IMR-90 (cell line): ENCODE data around the gene DCC. TPM values are rescaled to one million over a fixed set of nuclear protein-coding genes. Genes with fewer than 3 reads are reported as not detected.

Source experiments
- ATAC-seq: fragments of 200-7000 bp; cut with Tn5 transposase; 2 replicates; pipeline ENCODE4 v1.9.1; 2020; ENCODE audit warnings: low read depth, mild to moderate bottlenecking, moderate library complexity
- BruUV-seq: library from RNA; stranded (reverse); fragments of 400-500 nt; replicated peaks from 2 replicates; lab custom pipeline; 2021; lab: Mats Ljungman, UMichigan
- CTCF ChIA-PET: fragments of 300-600 bp; formaldehyde crosslinking; extraction: SDS; loops from one replicate; lab custom pipeline; 2021; ENCODE audit warnings: antibody characterized with exemption; lab: Yijun Ruan, JAX
- POLR2A ChIA-PET: fragments of 300-600 bp; sonication (Branson Sonifier 250); formaldehyde crosslinking; loops from one replicate; lab custom pipeline; 2022; ENCODE audit warnings: antibody characterized with exemption; ENCODE audit not compliant: unreplicated experiment; lab: Charles Lee
- DNase-seq: peaks from one replicate; pipeline ENCODE4 v3.0.0; 2013
- H2AFZ ChIP-seq: replicated peaks from 2 replicates; pipeline ENCODE3; 2013; ENCODE audit warnings: low read length, mild to moderate bottlenecking; ENCODE audit not compliant: poor library complexity
- H2AK5ac ChIP-seq: 2 replicates; pipeline ENCODE4 v1.6.1; 2013; ENCODE audit warnings: low read depth, low read length, inconsistent platforms
- H2AK9ac ChIP-seq: replicated peaks from 2 replicates; pipeline ENCODE3; 2013; ENCODE audit warnings: mild to moderate bottlenecking, low read depth, low read length, moderate library complexity; ENCODE audit not compliant: poor library complexity
- H2BK120ac ChIP-seq: 2 replicates; pipeline ENCODE4 v1.6.1; 2013; ENCODE audit warnings: low read depth, low read length, inconsistent platforms
- H2BK15ac ChIP-seq: 3 replicates; pipeline ENCODE4 v1.6.1; 2013; ENCODE audit warnings: low read depth, low read length, inconsistent platforms
- H2BK20ac ChIP-seq: 2 replicates; pipeline ENCODE4 v1.6.1; 2013; ENCODE audit warnings: low read depth, mild to moderate bottlenecking, inconsistent platforms, low read length, moderate library complexity
- H2BK5ac ChIP-seq: 2 replicates; pipeline ENCODE4 v1.6.1; 2013; ENCODE audit warnings: mild to moderate bottlenecking, low read depth, low read length, inconsistent platforms; ENCODE audit not compliant: poor library complexity, severe bottlenecking
- H3K14ac ChIP-seq: replicated peaks from 2 replicates; pipeline ENCODE4 v1.6.1; 2013; ENCODE audit warnings: low read depth, low read length, inconsistent platforms
- H3K18ac ChIP-seq: 2 replicates; pipeline ENCODE4 v1.6.1; 2013; ENCODE audit warnings: low read depth, low read length, control low read depth
- H3K23ac ChIP-seq: 2 replicates; pipeline ENCODE4 v1.6.1; 2013; ENCODE audit warnings: low read depth, low read length, inconsistent platforms
- H3K27ac ChIP-seq: 2 replicates; pipeline ENCODE4 v1.5.1; 2013; ENCODE audit warnings: mild to moderate bottlenecking, control low read depth, low read length; ENCODE audit not compliant: insufficient read depth
- H3K27me3 ChIP-seq: 2 replicates; pipeline ENCODE4 v1.6.1; 2013; ENCODE audit warnings: low read length; ENCODE audit not compliant: control insufficient read depth, insufficient read depth
- H3K36me3 ChIP-seq: 2 replicates; pipeline ENCODE4 v1.6.1; 2013; ENCODE audit warnings: low read length, mixed read lengths; ENCODE audit not compliant: control insufficient read depth, insufficient read depth
- H3K4ac ChIP-seq: 2 replicates; pipeline ENCODE4 v1.6.1; 2013; ENCODE audit warnings: low read depth, low read length, inconsistent platforms
- H3K4me1 ChIP-seq: 2 replicates; pipeline ENCODE4 v1.6.1; 2013; ENCODE audit warnings: low read length, mixed read lengths; ENCODE audit not compliant: control insufficient read depth, insufficient read depth
- H3K4me2 ChIP-seq: 2 replicates; pipeline ENCODE4 v1.6.1; 2013; ENCODE audit warnings: low read depth, mild to moderate bottlenecking, control low read depth, low read length, moderate library complexity
- H3K4me3 ChIP-seq: 2 replicates; pipeline ENCODE4 v1.5.1; 2013; ENCODE audit warnings: low read depth, mild to moderate bottlenecking, control low read depth, low read length, moderate library complexity; ENCODE audit not compliant: insufficient read depth
- H3K56ac ChIP-seq: 2 replicates; pipeline ENCODE4 v1.6.1; 2013; ENCODE audit warnings: low read length, inconsistent platforms; ENCODE audit not compliant: insufficient read depth; ENCODE audit errors: extremely low read depth
- H3K79me1 ChIP-seq, 2 experiments: 2 replicates each; pipeline ENCODE4 v1.6.1; 2013; ENCODE audit warnings: low read length in 2 of 2, inconsistent platforms in 1 of 2, low read depth in 1 of 2
- H3K9ac ChIP-seq: 2 replicates; pipeline ENCODE4 v1.6.1; 2013; ENCODE audit warnings: low read depth, low read length, control low read depth
- H3K9me1 ChIP-seq: 2 replicates; pipeline ENCODE4 v1.6.1; 2013; ENCODE audit warnings: low read length, inconsistent platforms; ENCODE audit not compliant: insufficient read depth
- H3K9me3 ChIP-seq: 2 replicates; pipeline ENCODE4 v1.6.1; 2013; ENCODE audit warnings: low read length; ENCODE audit not compliant: control insufficient read depth, insufficient read depth
- H4K20me1 ChIP-seq: 2 replicates; pipeline ENCODE4 v1.6.1; 2013; ENCODE audit warnings: low read length, inconsistent platforms; ENCODE audit not compliant: insufficient read depth
- H4K5ac ChIP-seq: 2 replicates; pipeline ENCODE4 v1.6.1; 2013; ENCODE audit warnings: mild to moderate bottlenecking, low read depth, low read length, control low read depth
- H4K8ac ChIP-seq, 2 experiments: 2 replicates each; pipeline ENCODE4 v1.6.1; 2013; ENCODE audit warnings: low read depth in 2 of 2, low read length in 2 of 2, control low read depth in 1 of 2, inconsistent platforms in 1 of 2
- H4K91ac ChIP-seq: 2 replicates; pipeline ENCODE4 v1.6.1; 2013; ENCODE audit warnings: low read depth, low read length, inconsistent platforms; ENCODE audit not compliant: insufficient read depth
- BHLHE40 ChIP-seq: fragments of 150-350 bp; IDR thresholded peaks from 2 replicates; pipeline ENCODE4 v1.6.1; 2016; ENCODE audit warnings: mild to moderate bottlenecking, low read depth, low read length
- CEBPB ChIP-seq: IDR thresholded peaks from 2 replicates; pipeline ENCODE4 v1.6.1; 2012; ENCODE audit warnings: low read depth, low read length, improper control_type of control experiment
- CHD1 ChIP-seq: IDR thresholded peaks from 2 replicates; pipeline ENCODE4 v1.6.1; 2012; ENCODE audit warnings: low read depth, low read length, improper control_type of control experiment
- CTCF ChIP-seq: conservative IDR thresholded peaks from 2 replicates; pipeline ENCODE4 v1.5.1; 2012; ENCODE audit warnings: mild to moderate bottlenecking, low read depth, low read length, improper control_type of control experiment
- ELK1 ChIP-seq: fragments of 150-350 bp; IDR thresholded peaks from 2 replicates; pipeline ENCODE4 v1.6.1; 2016; ENCODE audit warnings: low read depth, mild to moderate bottlenecking, low read length, moderate library complexity, borderline replicate concordance
- FOS ChIP-seq: fragments of 150-350 bp; IDR thresholded peaks from 2 replicates; pipeline ENCODE4 v1.6.1; 2016; ENCODE audit warnings: low read depth, low read length
- MAFK ChIP-seq: IDR thresholded peaks from 2 replicates; pipeline ENCODE4 v1.6.1; 2012; ENCODE audit warnings: low read depth, low read length, improper control_type of control experiment
- MXI1 ChIP-seq: IDR thresholded peaks from 2 replicates; pipeline ENCODE4 v1.6.1; 2012; ENCODE audit warnings: low read depth, mild to moderate bottlenecking, low read length, moderate library complexity, borderline replicate concordance
- NFE2L2 ChIP-seq: fragments of 150-350 bp; IDR thresholded peaks from 2 replicates; pipeline ENCODE4 v1.6.1; 2016; ENCODE audit warnings: low read depth, mild to moderate bottlenecking, low read length
- POLR2A ChIP-seq: IDR thresholded peaks from 2 replicates; pipeline ENCODE4 v1.6.1; 2012; ENCODE audit warnings: mild to moderate bottlenecking, low read depth, low read length
- RAD21 ChIP-seq: IDR thresholded peaks from 2 replicates; pipeline ENCODE4 v1.6.1; 2012; ENCODE audit warnings: low read length, improper control_type of control experiment
- RCOR1 ChIP-seq: IDR thresholded peaks from 2 replicates; pipeline ENCODE4 v1.6.1; 2012; ENCODE audit warnings: mild to moderate bottlenecking, low read length, improper control_type of control experiment; ENCODE audit not compliant: insufficient replicate concordance
- SMC3 ChIP-seq: fragments of 150-350 bp; IDR thresholded peaks from 2 replicates; pipeline ENCODE4 v1.6.1; 2016; ENCODE audit warnings: low read depth, mild to moderate bottlenecking, antibody characterized with exemption, low read length, moderate library complexity
- WGBS, 2 experiments: methylation state at CpG; one replicate each; pipeline versions ENCODE4 v1.1.5 to v1.1.7; 2013; ENCODE audit warnings: missing lambda C conversion rate in 2 of 2; ENCODE audit not compliant: insufficient read length in 1 of 2; ENCODE audit errors: extremely low coverage in 2 of 2; 5-methylcytosine and 5-hydroxymethylcytosine counted together
- dilution Hi-C: fragments of 300-500 bp; cut with HindIII; formaldehyde crosslinking; loops from one replicate; pipeline ENCODE4 v1.14.3; 2018; ENCODE audit warnings: low sequenced_read_pairs; ENCODE audit not compliant: unreplicated experiment
- in situ Hi-C: fragments of 300-500 bp; cut with MboI; formaldehyde crosslinking; loops from 3 replicates; pipeline ENCODE4 v1.14.3; 2019; ENCODE audit warnings: low sequenced_read_pairs, inconsistent platforms, mixed read lengths
- intact Hi-C: fragments of 100-400 bp; cut with micrococcal nuclease; formaldehyde crosslinking; loops from 2 replicates; pipeline ENCODE4 v1.10.0; 2022
- polyA plus RNA-seq, 3 experiments: library from polyadenylated mRNA; depleted of rRNA; stranded (reverse); fragments of >200 nt; gene quantifications; 2 replicates each; pipeline ENCODE4 v1.2.3, GENCODE V29; 2012; ENCODE audit warnings: low replicate concordance in 1 of 3
- total RNA-seq: library from RNA; depleted of rRNA; stranded (reverse); fragments of >200 nt; gene quantifications from 2 replicates; pipeline ENCODE4 v1.2.3, GENCODE V29; 2012
- TF ChIP-seq, protein P1 (sequence below): fragments of 150-350 bp; IDR thresholded peaks from 2 replicates; pipeline ENCODE4 v1.6.1; 2017; ENCODE audit warnings: mild to moderate bottlenecking, antibody characterized with exemption, low read length, low read depth

Gene DCC
- total and polyA plus RNA-seq, 2 of the 4 experiments (the other 2 are of a cell fraction): 0.31 to 0.54 TPM

DNA sequence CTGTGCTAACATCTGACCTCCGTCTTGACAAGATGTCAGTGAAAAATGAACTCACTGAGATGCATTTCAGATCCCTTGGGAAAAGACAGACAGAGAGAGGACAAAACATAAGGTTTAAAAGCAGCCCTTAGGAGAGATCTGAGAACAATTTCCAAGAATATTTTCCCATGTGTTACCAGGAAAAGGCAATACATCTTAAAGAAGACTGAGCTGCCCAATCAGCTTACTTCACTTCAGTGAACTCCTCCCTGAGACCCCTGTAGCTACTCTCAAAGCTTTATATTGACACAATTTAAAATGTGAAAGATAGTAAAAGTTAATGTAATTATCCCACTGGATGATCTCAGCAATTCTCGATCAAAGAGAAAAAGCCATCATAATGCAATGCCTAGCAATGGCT is 505.0 kb downstream of the DCC start:
- Histone ChIP-seq H4K5ac (no peak overlapping the region), H3K56ac (no peak overlapping the region), H3K79me1 (no peaks in the 10 kb centered on the region), H4K20me1 (no peaks in the 10 kb centered on the region), H3K4me2 (no peak overlapping the region), H2AFZ (no peak overlapping the region), H4K8ac (no peak overlapping the region), H3K23ac (no peak overlapping the region), H3K9me1 (no peaks in the 10 kb centered on the region), H2BK5ac (no peak overlapping the region), H3K9me3 (peaks cover 5% of the 10 kb centered on the region), H3K9ac (no peak overlapping the region), H2BK120ac (no peak overlapping the region), H2BK15ac (no peak overlapping the region), H3K36me3 (no peaks in the 10 kb centered on the region), H2AK9ac (no peak overlapping the region), H3K4me3 (no peak overlapping the region), H3K27me3 (no peaks in the 10 kb centered on the region), H3K4me1 (no peaks in the 10 kb centered on the region), H2BK20ac (no peak overlapping the region), H3K18ac (no peak overlapping the region), H3K14ac (no peak overlapping the region), H3K27ac (no peak overlapping the region), H4K91ac (no peak overlapping the region), H3K4ac (no peak overlapping the region), H2AK5ac (no peak overlapping the region)
- in situ Hi-C loops: no loop called here
- CTCF ChIA-PET: no interaction called here
- WGBS, 2 experiments: no CpG with 5 or more reads among the region's 2 CpGs
- TF ChIP-seq SMC3: no peak
- TF ChIP-seq CHD1: no peak
- TF ChIP-seq RCOR1: no peak
- no peak for TF ChIP-seq POLR2A
- no peak for TF ChIP-seq RAD21
- TF ChIP-seq MAFK: no peak
- TF ChIP-seq FOS: no peak
- TF ChIP-seq BHLHE40: no peak
- no peak for TF ChIP-seq CTCF
- no peak for TF ChIP-seq NFE2L2
- TF ChIP-seq ELK1: no peak
- no peak for TF ChIP-seq MXI1
- TF ChIP-seq, protein P1, sequence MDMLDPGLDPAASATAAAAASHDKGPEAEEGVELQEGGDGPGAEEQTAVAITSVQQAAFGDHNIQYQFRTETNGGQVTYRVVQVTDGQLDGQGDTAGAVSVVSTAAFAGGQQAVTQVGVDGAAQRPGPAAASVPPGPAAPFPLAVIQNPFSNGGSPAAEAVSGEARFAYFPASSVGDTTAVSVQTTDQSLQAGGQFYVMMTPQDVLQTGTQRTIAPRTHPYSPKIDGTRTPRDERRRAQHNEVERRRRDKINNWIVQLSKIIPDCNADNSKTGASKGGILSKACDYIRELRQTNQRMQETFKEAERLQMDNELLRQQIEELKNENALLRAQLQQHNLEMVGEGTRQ: no peak
- no peak for TF ChIP-seq CEBPB
- DNase-seq (no peak), ATAC-seq (no peak)
- POLR2A ChIA-PET: no interaction called here
- intact Hi-C loops: no loop called here
- BruUV-seq: no TSS peak
- dilution Hi-C loops: no loop called here
